Epithelial cell of prostate (primary cell): Measurements from ENCODE around the gene AP3D1.
"Not testable (repeated sequence)": the region's sequence is repeated elsewhere in the genome, so short reads cannot be mapped to it uniquely, and the experiment has no call there.

ENCODE experiments used
- DNase-seq: peaks from one replicate; pipeline ENCODE4 v3.0.0-alpha.2; 2011; ENCODE audit warnings: low read depth, low spot score
- H3K27ac ChIP-seq: fragments of 450-650 bp; 2 replicates; pipeline ENCODE4 v1.5.1; 2017; ENCODE audit warnings: mild to moderate bottlenecking

Gene AP3D1

DNA sequence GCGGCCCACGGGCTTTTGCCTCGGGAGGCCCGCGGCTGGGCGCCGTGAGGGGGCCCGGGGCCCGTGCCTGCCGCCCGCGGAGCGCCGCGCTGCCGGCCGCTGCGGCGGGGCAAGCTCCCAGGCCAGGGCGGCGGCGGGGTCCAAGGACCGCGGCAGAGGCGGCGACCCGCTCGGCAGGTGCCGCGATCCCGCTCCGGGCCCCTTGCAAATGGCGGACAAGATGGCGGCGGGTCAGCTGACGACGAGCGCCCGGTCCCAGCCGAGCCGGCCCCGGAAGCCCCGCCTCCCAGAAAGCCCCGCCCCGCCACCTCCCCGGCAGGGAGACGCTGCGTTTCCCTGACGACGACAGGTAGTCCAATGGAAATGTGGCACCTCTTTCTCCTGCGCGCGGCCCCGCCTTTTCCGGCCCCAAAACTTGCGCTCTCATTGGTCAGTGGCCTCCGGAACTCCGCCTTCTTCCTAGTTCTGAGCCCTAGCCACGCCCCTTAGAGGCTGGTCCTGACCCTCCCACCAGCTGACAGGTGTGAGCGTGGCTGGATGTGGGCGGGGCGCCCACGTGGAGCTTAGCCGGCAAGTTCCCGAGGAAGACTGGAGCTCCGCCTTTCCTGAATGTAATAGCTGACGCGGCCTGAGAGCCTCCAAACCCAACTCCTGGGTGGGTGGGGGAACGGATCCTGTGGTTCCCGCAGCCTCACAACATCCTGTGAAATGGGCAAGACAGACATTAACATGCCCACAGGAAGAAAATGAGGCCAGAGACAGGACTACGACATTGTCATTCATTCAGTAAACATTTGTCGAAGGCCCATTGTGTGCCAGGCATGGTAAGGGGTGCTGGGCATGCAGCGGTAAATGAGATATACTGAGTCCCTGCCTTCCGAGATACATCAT is at the start of gene AP3D1:
AP3D1 (minus strand) TSS at position 228 of the 891 bp plus-strand sequence. CDS start 232 bp downstream, outside the sequence.
- DNase-seq = peak; percentile 98
- peak within 1 kb of the TSS; percentile 89 for H3K27ac ChIP-seq

DNA sequence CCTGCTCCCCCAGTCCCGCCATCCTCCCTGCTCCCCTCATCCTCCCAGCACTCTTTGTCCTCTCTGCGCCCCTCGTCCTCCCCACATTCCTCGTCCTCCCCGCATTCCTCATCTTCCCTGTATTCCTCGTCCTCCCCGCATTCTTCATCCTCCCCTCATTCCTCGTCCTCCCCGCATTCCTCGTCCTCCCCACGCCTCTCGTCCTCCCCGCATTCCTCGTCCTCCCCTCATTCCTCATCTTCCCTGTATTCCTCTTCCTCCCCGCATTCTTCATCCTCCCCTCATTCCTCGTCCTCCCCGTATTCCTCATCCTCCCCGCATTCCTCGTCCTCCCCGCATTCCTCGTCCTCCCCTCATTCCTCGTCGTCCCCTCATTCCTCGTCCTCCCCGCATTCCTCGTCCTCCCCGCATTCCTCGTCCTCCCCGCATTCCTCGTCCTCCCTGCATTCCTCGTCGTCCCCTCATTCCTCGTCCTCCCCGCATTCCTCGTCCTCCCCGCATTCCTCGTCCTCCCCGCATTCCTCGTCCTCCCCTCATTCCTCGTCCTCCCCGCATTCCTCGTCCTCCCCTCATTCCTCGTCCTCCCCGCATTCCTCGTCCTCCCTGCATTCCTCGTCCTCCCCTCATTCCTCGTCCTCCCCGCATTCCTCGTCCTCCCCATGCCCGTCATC is 49.4 kb upstream of the AP3D1 start:
- not testable (repeated sequence) for DNase-seq

DNA sequence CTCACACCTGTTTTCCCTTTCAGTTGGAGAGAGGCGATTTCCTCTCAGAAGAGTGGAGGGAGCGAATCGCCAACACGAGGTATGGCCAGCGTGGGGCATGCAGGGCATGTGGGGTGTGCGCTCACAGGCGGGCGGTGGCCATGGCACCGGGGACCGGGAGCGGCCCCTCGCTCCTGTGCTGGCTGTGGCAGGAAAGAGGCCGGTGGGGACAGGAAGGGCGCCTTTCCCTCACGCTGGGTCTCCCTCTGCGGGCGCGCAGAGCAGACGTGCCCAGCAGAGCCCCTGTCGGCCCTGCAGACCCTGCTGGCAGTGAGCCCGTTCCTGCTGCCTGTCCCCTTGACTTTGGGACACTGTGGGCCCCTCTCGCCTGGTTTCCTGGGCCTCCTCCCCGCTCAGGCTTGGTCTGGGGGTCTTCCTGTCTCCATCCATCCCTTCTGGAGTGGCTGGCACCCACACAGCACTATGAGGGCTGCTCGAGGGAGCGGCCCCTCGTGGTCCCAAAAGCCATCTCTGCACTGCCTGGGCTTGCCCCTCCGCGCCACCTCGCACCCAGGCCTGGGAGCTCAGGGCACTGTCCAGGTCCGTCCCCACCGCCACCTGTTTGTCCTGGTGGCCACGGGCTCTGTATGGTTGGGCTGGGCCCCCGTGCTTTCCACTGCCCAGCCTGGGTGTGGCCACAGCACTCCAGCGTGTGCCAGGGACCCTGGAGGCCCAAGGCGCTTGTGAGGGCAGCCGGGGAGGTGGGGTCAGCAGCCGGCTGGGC is 48.7 kb upstream of the AP3D1 start:
- H3K27ac ChIP-seq = no peak overlapping the region
- DNase-seq = no peak

More for the DNA sequence above, 49.4 kb upstream of the AP3D1 start:
- H3K27ac ChIP-seq = not testable (repeated sequence)

DNA sequence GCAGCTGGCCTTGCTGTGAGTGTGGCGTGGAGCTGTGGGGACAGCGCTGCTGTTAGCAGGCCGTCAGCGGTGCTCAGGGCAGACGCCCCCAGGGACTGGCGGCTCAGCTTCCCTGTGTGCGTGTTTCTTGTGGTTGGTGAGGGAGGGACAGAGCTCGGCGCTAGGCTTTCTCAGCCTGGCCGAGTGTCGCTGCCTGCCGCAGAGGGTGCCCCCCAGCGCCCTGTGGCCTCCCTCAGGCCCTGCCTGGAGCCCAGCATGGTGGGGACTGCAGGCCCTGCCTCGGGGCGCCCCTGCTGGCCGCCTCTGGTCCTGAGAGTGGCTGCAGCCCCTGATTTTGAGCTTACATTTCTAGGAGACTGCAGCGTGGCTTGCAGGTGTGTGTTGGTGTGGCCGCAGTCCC is 47.8 kb upstream of the AP3D1 start:
- H3K27ac ChIP-seq = no peak overlapping the region
- no peak for DNase-seq

DNA sequence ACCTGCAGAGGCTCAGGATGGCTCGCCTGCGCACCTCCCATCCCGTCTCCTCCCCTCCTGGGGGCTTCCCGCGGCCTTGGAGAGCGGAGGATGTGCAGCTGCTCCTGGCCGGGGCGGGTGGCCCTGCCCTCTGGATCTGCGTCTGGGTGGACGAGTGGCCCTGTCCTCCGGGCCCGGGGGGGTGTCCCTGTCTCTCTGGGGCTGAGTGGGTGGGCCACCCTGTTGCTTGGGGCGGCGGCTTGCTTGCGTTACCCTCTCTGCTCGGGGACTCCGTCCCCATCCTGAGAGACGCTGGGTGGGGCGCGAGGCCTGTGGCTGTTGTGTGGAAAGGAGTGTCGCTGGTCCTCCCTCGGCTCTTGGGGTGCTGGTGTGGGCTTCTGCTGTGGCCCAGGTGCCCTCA is 47.0 kb upstream of the AP3D1 start:
- no peak overlapping the region for H3K27ac ChIP-seq
- DNase-seq = no peak

DNA sequence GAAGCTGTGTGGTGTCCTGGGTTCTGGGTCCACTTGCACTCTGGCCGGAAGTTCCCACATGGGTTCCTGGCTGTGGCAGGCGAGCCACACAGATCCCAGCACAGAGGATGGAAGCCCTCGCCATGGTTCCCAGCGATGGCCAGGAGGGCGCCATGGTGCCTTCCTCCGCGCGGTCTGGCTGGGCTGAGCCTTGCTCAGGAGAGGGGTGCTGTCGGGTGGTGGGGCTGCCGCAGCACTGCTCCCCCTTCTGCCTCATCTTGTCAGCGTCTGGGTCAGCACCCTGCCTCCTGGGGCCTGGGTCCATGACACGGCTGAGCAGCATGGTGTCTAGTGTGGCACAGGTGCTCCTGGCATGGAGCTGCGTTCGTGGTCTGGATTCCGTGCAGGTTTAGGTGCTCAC is 45.9 kb upstream of the AP3D1 start:
- H3K27ac ChIP-seq = no peak overlapping the region
- DNase-seq = no peak

DNA sequence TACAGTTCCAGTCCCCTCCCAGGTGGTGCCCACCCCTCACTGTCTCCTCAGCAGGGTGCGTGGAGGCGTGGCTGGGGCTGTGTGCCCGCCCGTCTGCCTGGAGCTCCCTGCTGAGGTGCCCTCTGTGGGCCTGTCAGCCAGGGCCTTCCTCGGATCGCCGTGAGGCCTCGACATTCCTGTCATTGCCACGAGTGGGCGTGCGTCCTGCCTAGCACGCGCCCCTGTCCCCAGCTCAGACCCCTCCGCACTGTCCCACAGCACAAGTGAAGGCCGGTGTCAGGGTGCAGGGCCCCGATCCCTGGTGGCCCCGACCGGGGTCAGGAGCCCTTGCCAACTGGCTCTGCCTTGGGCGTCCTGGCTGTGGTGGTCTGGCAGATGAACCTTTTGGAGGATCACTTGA is 44.5 kb upstream of the AP3D1 start:
- DNase-seq = no peak
- H3K27ac ChIP-seq = no peak overlapping the region

DNA sequence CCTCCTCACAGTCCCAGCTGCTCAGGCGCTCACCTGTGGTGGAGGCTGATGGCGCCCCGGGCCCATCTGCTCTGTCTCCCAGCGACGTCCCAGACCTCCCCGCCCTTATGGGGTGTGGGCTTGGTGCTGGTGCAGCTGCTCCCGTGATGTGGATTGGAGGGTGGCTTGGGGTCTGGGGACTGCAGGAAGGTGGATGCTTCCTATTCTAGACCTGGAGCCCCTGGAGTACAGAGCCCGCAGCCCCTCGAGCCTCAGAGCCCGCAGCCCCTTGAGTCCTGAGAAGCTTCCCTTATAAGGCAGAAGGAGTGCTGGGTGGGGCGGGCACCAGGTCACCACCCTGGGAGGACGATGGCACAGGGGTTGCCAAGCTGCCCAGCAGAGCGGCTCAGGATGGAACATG is 44.0 kb upstream of the AP3D1 start:
- no peak overlapping the region for H3K27ac ChIP-seq
- no peak for DNase-seq

DNA sequence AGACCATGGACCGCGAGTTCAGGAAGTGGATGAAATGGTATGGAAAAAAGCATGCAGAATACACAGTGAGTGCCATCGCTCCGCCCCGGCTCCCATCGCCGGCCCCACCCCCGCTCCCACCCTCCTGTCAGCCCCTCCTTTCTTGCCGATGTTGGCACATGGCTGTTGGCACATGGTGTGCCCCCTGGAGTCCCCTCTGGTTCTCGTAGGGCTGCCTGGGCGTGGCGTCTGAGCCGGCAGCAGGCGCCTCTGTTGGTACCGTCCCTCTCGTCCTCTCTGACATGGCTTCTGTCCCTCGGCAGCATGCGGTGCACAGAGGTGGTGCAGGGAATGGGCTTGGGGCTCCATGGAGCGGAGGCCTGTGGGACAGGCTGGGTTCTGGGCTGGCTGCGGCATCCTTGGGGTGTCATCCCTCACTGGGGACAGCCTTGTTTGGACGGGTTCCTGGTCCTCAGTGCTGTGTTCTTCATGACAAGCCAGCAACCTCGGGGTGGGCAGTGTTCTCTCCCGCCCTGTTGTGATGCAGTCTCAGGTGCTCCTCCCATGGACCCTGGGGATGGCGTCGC is 43.2 kb upstream of the AP3D1 start:
- DNase-seq = no peak
- H3K27ac ChIP-seq = no peak overlapping the region

DNA sequence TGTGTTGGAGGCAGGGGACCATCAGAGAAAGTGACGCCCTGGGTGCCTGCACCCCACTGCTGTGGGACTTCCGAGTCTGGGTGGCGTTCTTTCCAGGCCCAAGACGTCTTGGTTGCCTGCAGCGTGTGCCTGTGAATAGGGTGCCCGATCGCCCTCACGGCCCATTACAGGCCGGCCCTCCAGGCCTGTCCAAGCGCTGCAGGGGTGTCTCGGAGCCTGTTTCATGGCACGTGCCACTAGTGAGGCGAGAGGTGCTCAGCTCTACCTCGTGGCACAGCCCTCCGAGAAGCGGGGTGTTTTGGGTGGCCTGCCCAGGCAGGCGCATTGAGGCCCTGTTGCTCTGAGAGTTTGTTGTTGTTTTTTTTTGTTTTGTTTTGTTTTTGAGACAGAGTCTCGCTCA is 42.4 kb upstream of the AP3D1 start:
- H3K27ac ChIP-seq = no peak overlapping the region
- no peak for DNase-seq

DNA sequence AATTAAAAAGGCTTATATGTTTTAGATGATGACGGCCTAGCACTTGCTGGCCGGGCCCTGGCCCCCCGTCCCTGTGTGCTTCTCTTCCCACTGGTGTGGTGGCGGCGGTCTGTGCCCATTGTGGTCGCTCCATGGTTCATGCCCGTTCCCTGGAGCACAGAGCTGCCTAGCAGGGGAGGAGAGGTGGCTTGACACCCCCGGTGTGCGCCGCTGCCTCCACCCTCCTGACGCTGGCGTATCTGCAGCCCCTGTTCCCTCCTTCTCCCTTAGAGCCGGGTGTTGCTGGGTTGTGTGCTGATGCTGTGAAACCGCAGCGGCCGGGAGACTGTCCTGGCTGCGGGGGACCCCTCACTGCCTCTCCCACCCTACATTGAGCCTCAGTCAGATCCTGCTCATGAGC is 41.5 kb upstream of the AP3D1 start:
- no peak for DNase-seq

DNA sequence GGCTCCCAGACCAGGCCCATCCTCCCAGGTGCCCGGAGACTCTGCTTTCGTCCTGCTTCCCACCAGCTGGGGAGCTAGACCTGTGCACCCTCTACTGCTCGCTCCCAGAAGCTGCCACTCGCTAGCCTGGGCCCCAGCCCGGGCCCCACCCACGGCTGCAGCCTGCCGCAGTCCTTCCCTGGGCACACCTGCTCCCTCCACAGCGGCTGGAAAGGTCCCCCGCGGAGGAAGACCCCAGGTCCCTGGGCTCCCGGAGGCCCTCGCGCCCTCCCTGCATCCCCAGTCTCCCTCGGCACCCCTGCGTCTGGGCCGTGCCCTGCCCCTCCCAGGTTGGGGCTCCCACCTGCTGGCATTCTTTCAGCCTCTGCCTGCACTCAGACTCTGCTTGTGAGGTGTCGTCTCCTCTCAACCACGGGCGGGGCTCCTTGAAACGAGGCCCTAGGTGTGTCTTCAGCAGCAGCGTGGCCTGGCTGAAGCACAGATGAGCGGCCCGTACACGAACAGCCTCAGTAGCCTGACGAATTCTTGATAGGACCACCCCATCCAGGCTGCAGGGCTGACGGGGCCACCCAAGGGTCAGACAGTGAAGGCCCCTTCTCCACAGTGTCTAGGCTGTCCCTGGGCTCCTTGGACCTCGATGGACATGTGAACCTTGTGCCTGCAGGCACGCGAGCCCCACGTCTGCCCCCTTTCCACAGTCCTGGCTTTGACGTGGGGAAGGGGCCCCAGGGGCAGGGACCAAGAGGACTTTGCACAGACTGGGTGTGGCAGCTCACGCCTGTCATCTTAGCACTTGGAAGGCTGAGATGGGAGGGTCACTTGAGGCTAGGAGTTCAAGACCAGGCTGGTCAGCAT is 40.3 kb upstream of the AP3D1 start:
- H3K27ac ChIP-seq = no peak overlapping the region
- no peak for DNase-seq

More for the DNA sequence above, 41.5 kb upstream of the AP3D1 start:
- H3K27ac ChIP-seq = no peak overlapping the region

DNA sequence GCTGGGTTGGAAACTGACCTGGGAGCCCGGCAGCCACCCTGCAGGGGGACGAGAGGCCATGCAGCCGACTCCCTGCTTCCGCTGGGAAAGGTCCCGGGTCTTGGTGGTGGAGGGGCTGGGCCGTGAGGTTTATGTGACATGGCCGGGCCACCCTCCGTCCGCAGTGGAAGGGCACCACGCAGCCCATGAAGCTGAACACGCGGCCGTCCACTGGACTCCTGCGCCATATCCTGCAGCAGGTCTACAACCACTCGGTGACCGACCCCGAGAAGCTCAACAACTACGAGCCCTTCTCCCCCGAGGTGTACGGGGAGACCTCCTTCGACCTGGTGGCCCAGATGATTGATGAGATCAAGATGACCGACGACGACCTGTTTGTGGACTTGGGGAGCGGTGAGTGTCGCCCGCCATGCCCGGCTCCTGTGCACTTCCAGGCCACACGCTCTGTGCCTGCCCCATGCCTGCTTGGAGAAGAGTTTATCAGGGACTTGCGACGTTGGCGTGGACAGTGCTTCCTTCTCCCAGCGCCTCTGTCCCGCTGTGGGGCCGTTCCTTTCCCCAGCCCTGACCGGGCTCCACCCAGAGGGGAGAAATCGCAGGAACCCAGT is 39.6 kb upstream of the AP3D1 start:
- no peak overlapping the region for H3K27ac ChIP-seq
- no peak for DNase-seq

DNA sequence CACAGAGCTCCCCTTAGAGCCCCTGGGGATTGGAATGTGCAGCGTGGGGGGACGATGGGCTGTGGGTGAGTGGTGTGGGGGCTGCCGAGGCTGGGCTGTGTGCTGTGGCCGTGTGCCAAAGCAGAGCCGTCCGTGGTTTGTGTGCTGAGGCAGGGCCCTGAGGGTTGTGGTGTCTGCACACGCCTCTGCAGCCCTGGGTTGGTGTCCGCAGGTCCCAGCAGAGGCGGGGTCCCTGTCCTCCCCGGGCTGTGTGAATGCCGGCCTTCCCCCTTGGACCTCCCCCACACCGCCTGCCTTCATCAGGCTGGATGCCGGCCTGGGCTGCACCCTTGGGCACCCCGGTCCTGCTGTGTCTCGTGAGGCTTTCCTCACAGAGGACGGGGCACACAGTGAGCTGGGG is 38.5 kb upstream of the AP3D1 start:
- no peak overlapping the region for H3K27ac ChIP-seq

DNA sequence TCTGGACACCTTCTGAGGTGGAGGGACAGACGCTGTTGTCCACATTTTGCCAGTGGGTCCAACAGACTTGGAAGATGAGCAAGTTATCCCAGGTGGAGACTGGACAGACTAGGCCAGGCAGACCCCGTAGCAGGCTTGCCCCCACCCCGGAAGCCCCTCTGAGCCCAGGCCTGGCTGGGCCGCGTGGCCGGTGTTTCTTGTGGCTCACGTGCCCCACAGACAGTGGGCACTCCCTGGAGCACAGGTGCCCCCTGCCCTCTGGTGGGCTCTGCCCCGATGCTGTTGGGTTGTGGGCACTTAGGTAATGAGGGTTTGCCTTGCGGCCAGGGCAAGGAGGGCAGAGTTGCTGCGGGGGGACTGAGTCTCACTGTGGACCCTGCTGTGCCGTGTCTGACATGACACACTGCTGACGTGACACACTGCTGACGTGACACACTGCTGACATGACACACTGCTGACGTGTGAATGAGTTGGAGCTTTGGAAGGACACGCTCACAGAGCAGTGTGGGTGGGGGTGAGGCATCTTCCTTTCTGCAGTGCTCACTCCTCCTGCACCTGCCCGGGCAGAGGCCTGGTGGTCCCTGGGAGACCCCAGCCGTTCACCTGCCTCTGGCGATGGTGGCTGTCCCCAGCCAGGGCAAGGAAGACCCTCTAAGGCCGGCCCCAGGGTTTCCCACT is 37.5 kb upstream of the AP3D1 start:
- no peak for DNase-seq
- H3K27ac ChIP-seq = no peak overlapping the region

More for the DNA sequence above, 38.5 kb upstream of the AP3D1 start:
- no peak for DNase-seq

DNA sequence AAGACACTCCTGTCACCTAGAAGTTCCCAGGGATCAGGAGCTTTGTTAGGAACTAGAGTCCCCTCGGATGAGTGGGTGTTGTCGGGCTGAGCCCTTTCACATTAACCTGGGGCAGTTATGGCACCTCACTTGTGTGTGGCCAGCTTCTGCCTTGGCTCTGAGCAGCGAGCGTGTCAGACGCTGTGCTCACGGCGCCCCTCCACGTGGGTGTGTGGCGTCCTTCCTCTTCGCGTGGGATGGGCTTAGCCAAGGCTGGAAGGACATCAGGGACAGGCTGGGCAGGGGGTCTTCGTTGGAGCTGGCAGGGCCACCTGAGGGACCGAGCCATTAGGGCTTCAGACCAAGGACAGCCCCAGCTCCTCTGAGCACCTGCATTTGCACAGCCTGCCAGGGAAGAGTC is 35.8 kb upstream of the AP3D1 start:
- DNase-seq = no peak
- H3K27ac ChIP-seq = no peak overlapping the region

DNA sequence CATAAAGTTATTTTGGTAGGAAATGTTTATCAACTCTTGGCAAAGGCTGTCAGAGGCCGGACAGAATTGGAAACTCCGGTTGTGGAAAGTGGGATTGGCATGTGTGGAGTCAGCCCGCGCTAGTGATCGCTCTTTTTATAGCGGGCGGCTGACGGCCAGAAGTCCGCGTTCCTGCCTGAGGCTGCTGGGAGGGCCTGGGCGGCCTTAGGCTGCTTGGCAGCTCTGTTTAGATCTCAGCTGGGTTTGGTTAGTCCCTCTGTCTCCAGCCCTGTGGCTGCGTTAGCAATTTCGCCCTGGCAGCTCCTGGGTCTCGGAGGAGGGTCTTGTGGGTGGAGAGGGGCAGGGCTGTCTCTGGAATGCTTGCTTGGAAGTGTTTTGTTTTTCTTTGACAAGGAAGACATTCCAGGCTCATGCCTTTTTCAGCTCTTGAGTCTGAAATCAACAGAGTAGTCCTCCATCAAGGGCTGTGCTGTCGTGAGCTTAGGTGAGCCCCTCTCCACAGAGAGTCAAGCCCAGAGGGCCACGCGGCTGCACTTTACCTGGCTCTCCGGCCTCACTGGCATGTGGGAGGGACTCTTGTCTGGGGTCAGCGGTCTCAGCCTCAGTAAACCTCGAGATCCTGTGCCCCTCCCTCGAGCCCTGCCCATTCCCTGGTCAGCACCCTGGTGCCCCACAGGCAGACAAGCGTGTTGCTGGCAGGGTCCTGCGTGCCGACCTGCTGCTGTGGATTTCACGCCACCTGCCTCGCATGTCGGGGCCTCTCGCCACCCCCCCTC is 34.9 kb upstream of the AP3D1 start:
- DNase-seq = no peak
- no peak overlapping the region for H3K27ac ChIP-seq

DNA sequence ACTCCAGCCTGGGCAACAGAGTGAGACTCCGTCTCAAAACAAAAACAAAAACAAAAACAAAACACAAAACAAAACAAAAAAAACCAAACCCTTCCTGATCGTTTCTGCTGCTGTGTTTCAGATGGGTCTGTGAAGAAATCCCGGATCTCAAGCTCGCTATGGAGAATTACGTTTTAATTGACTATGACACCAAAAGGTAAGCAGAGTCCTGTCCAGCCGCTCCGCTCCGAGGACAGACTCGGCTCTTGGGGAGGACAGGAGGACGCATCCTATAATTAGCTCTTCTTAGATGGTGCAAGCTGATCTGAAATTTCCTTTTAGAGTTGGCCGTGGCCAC is 34.3 kb upstream of the AP3D1 start:
- H3K27ac ChIP-seq = no peak overlapping the region
- no peak for DNase-seq
